Urinary bladder (tissue), 4 donors: ENCODE results near the gene ATXN1. TPM values are rescaled to one million over a fixed set of nuclear protein-coding genes. Genes with fewer than 3 reads are reported as not detected.
A peak's percentile ranks its signal among the peaks of the same experiment; 100 is the strongest.
"Not testable (repeated sequence)": the region's sequence is repeated elsewhere in the genome, so short reads cannot be mapped to it uniquely, and the experiment has no call there.

Source experiments
- DNase-seq: peaks from one replicate; pipeline ENCODE4 v3.0.0-alpha.2; 2015; ENCODE audit errors: extremely low spot score
- H3K27ac ChIP-seq: one replicate; pipeline ENCODE4 v1.5.1; 2013; ENCODE audit warnings: low read depth, mild to moderate bottlenecking, moderate library complexity
- H3K36me3 ChIP-seq: one replicate; pipeline ENCODE4 v1.6.1; 2013; ENCODE audit warnings: mild to moderate bottlenecking, moderate library complexity; ENCODE audit not compliant: insufficient read depth
- H3K4me1 ChIP-seq: one replicate; pipeline ENCODE4 v1.6.1; 2013; ENCODE audit warnings: mild to moderate bottlenecking, moderate library complexity; ENCODE audit not compliant: insufficient read depth
- H3K4me3 ChIP-seq: one replicate; pipeline ENCODE4 v1.5.1; 2013; ENCODE audit warnings: low read depth, low read length
- WGBS: extraction: QIAGEN DNeasy Blood & Tissue Kit; methylation state at CpG from one replicate; pipeline ENCODE4 v1.1.7; 2013; 5-methylcytosine and 5-hydroxymethylcytosine counted together
- polyA plus RNA-seq: library from polyadenylated mRNA; stranded (reverse); fragments of 200-250 nt; gene quantifications from one replicate; pipeline ENCODE4 v1.2.3, GENCODE V29; 2013
- total RNA-seq: library from RNA; depleted of rRNA; stranded (reverse); fragments of >200 nt; gene quantifications from one replicate; pipeline ENCODE4 v1.2.3, GENCODE V29; 2014
- donor health status: healthy with polysubstance abuse.
- donor health status: healthy.

The ATXN1 gene
- total and polyA plus RNA-seq, 2 donors, result 15.8 to 137 TPM

DNA sequence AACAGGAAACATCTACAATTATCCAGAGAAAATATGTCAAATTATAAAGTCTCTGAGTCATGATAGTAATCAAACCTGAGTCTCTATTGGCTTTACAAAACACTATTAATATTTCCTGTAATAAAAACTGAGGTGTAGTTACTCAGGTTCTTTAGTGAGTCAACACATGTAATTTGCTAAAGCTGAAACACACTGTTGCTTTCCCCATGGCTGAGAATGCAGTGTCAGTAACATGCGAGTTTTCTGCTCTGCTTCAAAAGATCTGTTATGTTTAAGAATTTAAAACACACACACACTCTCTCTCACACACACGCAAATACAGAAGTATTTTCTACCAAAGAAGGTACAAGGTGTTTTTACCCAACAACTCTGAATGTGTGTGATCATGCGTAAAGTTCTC is 38.6 kb downstream of the ATXN1 start:
- H3K27ac ChIP-seq, result peak overlapping the region; percentile 23
- H3K4me1 ChIP-seq, result no peaks in the 10 kb centered on the region
- 40% methylated on average over 3 of the region's 3 CpGs for WGBS
- H3K36me3 ChIP-seq, result no peaks in the 10 kb centered on the region
- no peak for DNase-seq
- no peak overlapping the region for H3K4me3 ChIP-seq

DNA sequence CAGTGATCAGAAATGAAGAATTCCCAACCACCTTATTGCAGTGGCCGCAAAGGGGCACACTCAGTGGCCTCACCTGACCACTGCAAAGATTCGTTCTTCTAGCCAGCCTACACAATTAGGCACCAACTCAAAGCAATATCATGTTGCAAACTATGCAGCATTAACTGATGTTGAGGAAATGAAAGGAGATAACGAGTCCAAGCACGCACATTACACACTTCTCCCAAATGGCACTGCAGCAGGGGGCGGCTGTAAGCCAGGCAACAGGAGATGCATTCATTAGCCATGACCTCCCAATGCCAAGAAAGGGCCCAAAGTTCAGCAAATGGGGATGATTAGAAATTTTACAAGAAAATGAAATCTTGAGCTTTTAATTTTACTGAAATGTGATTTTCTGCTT is 39.3 kb downstream of the ATXN1 start:
- Histone ChIP-seq H3K4me3 (no peak overlapping the region), H3K36me3 (no peaks in the 10 kb centered on the region), H3K27ac (no peak overlapping the region), H3K4me1 (no peaks in the 10 kb centered on the region)
- DNase-seq, result no peak
- WGBS, result 70% methylated on average over 5 of the region's 5 CpGs

DNA sequence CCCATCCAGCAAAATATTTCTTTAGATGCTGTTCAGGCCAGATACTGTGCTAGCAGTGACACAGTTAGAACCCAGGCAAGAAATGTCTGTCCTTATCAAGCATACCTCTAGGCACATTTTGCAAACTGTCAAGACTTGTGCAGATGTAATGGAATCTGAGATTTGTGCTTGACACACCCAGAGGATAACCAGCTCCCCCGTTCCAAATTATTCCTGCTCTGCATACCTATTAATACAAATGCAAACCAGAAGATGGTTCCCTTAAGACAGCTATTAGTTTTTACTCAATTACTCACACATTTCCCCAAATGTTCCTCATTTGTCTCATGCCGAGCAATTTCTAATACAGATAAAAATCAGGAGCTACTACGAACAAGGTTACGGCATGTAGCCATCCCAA is 40.4 kb downstream of the ATXN1 start:
- no peaks in the 10 kb centered on the region for H3K36me3 ChIP-seq
- DNase-seq, result no peak
- WGBS, result 83% methylated on average over 4 of the region's 4 CpGs
- H3K4me1 ChIP-seq, result no peaks in the 10 kb centered on the region
- no peak overlapping the region for H3K4me3 ChIP-seq
- H3K27ac ChIP-seq, result no peak overlapping the region

DNA sequence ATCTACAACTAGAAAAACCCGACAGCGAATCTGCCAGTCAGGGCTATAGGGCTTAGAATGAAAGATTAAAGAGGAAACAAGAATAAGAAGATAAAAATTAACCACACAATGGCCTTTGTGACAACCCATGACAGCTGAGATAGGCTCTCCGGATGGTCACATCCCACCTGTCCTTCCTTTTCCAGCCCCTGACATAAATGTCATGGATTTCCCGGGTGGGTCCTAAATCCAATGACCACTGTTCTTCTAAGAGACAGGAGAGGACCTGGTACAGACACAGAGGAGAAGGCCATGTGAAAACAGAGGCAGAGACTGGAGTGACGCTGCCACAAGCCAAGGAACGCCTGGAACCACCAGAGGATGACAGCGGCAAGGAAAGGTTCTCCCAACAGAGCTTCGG is 41.8 kb downstream of the ATXN1 start:
- WGBS, result 92% methylated on average over 8 of the region's 8 CpGs
- Histone ChIP-seq H3K36me3 (no peaks in the 10 kb centered on the region), H3K4me1 (no peaks in the 10 kb centered on the region), H3K4me3 (no peak overlapping the region), H3K27ac (no peak overlapping the region)
- DNase-seq, result no peak

DNA sequence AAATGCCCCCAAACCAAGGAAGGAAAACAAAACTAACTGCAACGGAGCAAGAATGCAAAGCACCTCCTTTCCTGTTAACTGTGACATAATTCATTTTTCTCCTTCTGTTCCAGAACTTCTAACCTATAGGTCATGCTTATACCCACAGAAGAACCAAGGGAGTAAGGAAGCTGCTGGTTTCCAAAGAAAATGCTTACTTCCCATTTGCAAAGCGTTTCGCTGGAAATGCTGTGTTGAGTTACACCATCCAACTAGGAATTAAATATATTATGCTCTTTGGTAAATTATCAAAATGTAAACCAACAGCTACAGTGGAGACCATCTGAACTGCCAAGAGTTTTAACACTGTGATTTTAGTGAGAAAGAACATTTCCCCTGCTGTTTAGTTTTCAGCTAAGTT is 42.9 kb downstream of the ATXN1 start:
- Histone ChIP-seq H3K4me3 (no peak overlapping the region), H3K36me3 (no peaks in the 10 kb centered on the region), H3K4me1 (no peaks in the 10 kb centered on the region), H3K27ac (no peak overlapping the region)
- 32% methylated on average over 3 of the region's 3 CpGs for WGBS
- no peak for DNase-seq

DNA sequence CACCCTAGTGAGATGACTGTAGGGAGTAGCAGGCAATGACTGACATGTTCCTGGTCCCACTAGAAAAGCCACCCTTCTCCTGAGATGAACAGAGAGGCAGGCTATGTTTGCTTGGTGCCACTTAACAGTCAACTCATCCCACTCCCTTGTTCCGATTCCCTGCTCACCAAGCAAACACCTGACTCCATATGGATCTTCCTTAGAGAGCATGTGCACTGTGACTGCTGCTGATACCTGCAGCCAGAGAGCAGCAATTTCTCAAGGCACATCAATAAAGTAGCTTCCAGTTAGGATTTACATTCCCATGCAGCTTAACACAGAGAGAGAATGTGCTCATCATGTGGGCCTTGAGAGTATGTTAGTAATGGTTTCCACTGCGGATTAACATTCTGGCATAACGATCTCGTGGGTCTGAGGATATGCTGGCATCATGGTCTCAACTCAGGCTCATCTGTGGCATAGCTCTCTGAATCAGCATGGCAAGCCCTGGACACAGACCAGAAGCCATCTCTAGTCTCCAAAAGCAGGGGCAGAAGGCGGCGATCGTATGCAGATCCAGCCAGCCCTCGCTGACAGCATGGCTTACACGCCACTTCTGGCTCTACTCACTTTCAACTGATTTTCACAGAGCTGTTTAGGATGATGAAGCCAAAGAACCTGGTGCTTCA is 43.9 kb downstream of the ATXN1 start:
- no peak for DNase-seq
- no peak overlapping the region for H3K27ac ChIP-seq
- H3K36me3 ChIP-seq, result no peaks in the 10 kb centered on the region
- no peak overlapping the region for H3K4me3 ChIP-seq
- 74% methylated on average over 9 of the region's 9 CpGs for WGBS
- H3K4me1 ChIP-seq, result no peaks in the 10 kb centered on the region

DNA sequence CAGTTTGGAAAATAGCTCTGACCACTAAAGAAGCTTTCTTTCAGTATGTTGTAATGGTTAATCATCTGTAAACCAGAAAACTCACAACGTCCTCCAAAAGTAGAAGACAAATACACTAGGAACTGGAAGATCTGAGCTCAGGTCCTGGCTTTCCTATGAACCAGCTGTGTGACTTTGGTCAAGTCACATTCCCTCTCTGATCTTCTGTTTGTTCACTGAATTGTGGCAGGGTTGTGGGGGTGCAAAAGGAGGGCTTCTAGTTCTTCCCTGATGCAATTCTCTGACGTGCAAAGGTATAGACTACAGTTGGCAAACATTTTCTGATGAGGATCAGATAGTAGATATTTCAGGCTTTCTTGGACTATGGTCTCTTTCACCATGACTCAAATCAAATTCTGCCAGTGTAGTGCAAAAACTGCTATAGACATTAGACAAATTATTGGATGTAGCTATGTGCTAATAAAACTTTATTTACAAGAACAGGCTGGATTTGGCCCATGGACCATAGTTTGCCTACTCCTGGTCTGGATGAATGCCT is 44.9 kb downstream of the ATXN1 start:
- WGBS, result 77% methylated on average over 2 of the region's 2 CpGs
- DNase-seq, result no peak
- Histone ChIP-seq H3K4me3 (no peak overlapping the region), H3K4me1 (no peaks in the 10 kb centered on the region), H3K36me3 (no peaks in the 10 kb centered on the region), H3K27ac (no peak overlapping the region)

DNA sequence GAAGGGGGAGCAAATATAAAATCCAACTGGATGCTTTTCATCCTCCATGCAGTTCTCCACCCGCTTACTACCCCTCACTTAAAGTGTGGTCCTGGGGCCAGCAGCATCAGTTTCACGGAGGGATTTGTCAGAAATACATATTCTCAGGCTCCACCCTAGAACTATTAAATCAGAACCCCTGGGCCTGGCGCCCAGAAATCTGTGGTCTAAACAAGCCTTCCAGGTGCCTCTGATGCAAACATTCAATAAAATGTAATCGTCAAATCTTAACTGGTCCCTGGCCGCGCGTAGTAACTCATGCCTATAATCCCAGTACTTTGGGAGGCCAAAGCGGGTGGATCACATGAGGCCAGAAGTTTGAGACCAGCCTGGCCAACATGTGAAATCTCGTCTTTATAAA is 47.7 kb downstream of the ATXN1 start:
- 55% methylated on average over 9 of the region's 9 CpGs for WGBS
- Histone ChIP-seq H3K4me1 (no peaks in the 10 kb centered on the region), H3K27ac (no peak overlapping the region), H3K36me3 (no peaks in the 10 kb centered on the region), H3K4me3 (no peak overlapping the region)
- DNase-seq, result no peak

DNA sequence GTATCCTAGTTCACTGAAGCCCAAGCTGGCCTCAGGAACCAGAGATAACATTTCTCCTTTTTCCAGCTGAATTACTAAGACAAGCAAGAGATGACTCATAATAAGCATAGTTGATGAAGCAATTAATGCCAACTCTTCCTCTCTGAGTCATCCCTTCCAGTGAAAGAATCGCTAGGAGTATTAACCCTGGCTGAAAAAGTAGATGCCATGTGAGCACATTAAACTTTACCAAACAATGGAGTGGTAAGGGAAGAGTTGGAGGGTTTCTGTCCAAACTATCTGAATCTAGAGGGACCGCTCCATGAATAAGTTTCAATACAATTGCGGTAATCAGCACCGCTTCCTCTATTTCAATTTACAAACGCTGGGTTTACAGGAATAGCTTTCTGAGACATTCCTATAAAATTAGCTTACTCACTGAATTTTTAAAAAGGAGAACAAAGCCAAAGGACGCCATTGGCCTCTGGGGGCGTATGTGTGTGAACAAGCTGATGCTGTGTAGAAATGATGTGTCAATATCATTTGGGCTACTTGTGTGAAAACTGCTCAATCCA is 48.3 kb downstream of the ATXN1 start:
- H3K4me3 ChIP-seq, result no peak overlapping the region
- no peak overlapping the region for H3K27ac ChIP-seq
- DNase-seq, result no peak
- WGBS, result 31% methylated on average over 7 of the region's 7 CpGs
- H3K4me1 ChIP-seq, result no peaks in the 10 kb centered on the region
- no peaks in the 10 kb centered on the region for H3K36me3 ChIP-seq

DNA sequence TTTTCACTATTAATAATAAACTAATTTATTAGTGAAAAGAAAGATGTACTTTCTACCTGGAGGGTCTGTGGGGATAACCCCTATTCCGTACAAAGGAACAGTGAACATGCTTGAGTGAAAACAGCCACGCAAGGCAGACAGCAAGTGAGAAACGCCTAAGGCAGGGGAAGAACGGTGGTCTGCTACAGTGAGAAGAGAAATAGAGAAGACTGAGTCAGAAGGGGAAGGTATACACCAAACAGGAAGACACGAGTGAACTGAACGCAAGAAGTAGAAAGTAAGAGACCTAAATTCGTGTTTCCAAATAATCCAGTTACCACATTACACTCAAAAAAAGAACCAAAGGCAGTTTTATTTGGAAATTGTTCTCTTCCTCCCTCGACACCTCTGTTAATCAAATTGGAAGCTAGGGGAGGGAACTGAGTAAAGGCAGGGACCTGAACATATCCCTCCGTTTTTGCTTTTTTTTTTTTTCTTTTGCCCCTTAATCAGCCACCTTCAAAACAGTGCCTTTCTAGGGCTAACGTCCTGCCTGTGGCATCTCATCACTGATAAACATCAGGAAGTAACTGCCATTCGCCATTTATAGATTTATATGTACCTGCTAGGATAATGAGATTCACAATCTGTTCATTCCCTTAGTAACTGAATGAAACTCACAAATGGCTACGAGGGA is 48.9 kb downstream of the ATXN1 start:
- Histone ChIP-seq H3K4me1 (no peaks in the 10 kb centered on the region), H3K27ac (peak overlapping the region; percentile 39), H3K4me3 (no peak overlapping the region), H3K36me3 (no peaks in the 10 kb centered on the region)
- no peak for DNase-seq
- 39% methylated on average over 12 of the region's 12 CpGs for WGBS

DNA sequence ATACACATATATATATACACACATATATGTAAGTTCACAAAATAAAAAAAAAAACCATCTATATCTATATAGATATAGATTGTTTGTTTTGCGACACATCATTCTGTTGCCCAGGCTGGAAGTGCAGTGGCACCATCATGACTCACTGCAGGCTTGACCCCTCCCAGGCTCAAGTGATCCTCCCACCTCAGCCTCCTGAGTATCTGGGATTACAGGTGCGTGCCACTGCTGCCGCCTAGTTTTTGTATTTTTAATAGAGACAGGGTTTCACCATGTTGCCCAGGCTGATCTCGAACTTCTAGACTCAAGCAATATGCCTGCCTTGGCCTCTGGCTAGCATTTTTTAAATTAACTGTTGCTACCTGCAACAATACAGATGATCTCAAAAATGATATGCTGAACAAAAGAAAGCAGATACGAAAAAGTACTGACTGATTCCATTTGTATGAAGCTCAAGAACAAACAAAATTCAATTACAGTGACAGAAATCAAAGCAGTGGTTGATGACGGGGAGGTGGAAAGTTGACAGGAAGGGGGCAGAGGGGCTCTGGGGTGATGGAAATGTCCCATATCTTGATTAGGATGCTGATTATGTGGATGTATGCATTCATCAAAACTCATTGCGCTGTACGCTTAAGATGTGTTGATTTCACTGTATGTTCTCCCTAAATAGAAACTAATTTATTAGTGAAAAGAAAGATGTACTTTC is 49.6 kb downstream of the ATXN1 start:
- 94% methylated on average over 8 of the region's 8 CpGs for WGBS
- no peak overlapping the region for H3K4me3 ChIP-seq

DNA sequence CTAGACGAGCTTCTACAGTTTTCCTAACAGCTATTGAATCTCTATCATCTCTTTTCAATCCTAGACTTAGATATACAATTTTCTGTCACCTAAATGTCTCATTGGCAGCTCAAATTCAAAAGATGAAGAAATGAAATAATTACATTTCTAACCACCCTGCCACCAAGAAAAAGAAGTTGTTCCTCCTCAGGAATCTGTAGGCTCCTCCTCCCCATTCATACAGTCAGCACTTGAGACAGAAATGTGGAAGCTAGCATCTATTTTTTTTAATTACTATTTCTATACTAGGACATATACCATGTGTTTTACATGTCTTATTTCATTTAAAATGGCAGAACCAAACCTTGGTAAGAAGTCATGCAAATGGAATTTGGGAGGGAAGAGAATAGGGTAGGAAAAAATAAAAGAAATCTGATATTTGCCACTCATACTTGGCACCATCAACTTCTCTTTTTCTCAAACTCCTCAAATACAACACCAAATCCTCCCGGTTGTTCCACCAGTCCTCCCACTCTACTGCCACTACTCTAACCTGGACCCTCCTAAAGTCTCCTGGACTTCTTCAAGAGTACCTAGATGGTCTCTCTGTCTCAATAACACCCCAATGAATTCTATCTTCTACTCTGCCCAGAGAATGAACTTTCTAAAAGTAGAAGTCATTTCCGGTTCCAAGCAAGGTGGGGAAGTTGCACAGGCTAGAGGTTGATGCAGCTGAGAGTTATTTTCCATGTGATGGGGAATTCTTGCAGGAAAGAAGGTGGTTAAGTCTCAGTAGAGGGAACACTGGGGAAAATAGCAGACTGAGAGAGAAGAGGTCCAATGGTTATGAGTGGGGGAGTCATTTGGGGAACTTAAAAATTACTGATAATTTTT is 54.1 kb downstream of the ATXN1 start:
- no peak overlapping the region for H3K4me3 ChIP-seq
- no peaks in the 10 kb centered on the region for H3K4me1 ChIP-seq
- H3K27ac ChIP-seq, result no peak overlapping the region
- no peaks in the 10 kb centered on the region for H3K36me3 ChIP-seq
- WGBS, result 86% methylated on average over 3 of the region's 3 CpGs
- DNase-seq, result no peak

More for the DNA sequence above, 49.6 kb downstream of the ATXN1 start:
- Histone ChIP-seq H3K36me3 (no peaks in the 10 kb centered on the region), H3K27ac (peak overlapping the region; percentile 39), H3K4me1 (no peaks in the 10 kb centered on the region)
- no peak for DNase-seq

DNA sequence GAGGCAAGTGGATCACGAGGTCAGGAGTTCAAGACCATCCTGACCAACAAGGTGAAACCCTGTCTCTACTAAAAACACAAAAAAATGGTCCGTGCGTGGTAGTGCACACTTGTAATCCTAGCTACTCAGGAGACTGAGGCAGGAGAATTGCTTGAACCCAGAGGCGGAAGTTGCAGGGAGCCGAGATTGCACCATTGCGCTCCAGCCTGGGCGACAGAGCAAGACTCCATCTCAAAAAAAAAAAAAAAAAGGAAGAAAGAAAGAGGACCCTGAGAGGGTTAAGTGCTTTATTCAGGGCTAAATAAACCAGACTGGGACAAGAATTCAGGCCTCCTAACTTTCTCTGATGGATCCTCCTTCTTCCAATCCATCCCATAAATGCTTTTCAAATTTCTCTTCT is 54.8 kb downstream of the ATXN1 start:
- WGBS, result 95% methylated on average over 7 of the region's 7 CpGs

More for the DNA sequence above, 54.8 kb downstream of the ATXN1 start:
- not testable (repeated sequence) for DNase-seq, H3K36me3 ChIP-seq, H3K4me3 ChIP-seq, H3K4me1 ChIP-seq, H3K27ac ChIP-seq
